Retina (tissue), 1 donor: ENCODE measurements around the gene RASGRF2.
A peak's percentile ranks its signal among the peaks of the same experiment; 100 is the strongest.

Experiments used
- DNase-seq: peaks from one replicate; pipeline ENCODE4 v3.0.0-alpha.2; 2016

The RASGRF2 gene

GRCh38 chr5:81142108-81142507 is 181.9 kb downstream of the RASGRF2 start:
- DNase-seq = no peak

DNA sequence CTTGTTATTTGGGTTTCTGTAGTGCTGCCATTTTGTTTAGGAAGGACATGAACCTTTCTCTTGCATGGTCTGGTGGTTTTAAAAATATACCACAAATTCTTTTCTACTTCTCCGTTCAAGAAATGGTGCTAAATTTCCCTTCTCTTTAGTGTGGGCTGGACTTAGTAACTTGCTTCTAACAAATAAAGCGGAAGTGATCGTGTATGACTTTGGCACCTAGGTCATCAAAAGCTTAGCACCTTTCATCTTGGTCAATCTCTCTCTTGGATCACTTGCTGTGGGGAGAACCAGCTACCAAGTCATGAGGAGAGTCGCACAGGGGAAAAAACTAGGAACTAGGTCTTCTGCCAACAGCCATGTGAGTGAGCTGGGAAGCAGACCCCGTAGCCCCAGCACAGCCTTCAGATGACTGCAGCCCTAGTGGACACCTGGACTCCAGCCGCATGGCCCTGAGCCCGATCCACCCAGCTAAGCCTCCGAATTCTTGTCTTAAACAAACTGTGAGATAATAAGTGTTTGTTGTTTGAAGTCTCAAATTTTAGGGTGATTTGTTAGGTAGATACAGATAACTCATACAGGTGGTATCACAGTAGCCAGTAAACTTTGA is 185.3 kb downstream of the RASGRF2 start:
- DNase-seq = no peak

- DNase-seq = peak; percentile 17
These were observed 185.9 kb downstream of the RASGRF2 start for GRCh38 chr5:81146031-81146430.

DNA sequence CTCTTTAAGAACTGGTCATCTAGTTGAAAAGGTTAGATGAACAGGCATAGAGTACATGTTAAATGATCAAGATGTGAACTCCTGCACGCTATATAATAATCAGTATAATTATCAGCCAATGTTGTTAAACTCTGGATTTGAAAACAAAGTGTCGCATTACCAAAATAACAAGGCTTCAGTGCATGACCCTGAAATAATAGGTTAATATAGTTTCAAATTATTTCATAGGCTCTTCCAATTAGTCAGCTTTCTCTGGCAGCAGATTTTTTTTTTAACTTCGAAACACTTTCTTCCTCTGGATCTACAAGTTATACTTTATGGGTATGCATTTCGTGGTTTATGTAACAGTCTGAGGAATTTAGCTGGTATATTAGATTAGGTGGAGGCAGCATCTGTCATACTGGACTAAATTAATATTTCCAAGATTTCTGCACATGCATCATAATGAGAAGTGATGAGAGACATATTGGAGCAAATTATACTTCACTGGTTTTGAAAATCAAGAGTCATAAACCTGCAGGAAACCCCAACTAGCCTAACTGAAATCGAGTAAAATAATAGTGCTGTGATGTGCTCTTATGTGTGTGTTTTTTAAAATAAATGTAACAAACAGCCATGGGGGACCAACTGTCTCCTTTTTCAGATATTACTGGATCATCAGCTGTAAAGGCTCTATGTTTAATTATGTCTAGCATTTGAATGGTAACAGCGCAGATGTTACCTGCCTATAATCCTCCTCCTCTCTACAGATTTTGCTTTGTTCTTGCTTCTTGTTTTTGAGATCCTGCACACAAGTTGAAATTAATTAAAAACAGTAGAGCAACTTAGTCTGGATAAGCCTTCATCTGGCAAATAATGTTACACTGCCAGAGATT is 187.1 kb downstream of the RASGRF2 start:
- DNase-seq = peak; percentile 58

- DNase-seq = peak; percentile 64
These were observed 187.9 kb downstream of the RASGRF2 start for GRCh38 chr5:81147886-81148571.

DNA sequence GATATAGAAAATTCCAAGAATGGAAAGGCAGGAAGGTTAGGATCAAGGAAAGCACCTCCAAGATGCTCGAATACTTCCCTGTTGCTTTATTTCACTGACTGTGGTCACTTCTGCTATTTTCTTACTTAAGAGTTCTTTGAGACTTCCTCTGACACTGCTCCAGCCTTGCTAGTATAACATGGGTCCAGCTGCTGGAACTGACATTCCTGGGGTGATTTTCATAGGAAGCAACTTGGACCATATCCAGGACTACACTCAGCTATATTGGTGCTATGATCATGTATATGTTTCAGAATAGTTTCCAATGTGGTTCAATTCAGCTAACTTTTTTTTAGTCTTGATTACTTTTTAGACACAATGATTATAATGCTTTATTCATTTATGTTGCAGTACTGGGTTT is 191.4 kb downstream of the RASGRF2 start:
- no peak for DNase-seq

DNA sequence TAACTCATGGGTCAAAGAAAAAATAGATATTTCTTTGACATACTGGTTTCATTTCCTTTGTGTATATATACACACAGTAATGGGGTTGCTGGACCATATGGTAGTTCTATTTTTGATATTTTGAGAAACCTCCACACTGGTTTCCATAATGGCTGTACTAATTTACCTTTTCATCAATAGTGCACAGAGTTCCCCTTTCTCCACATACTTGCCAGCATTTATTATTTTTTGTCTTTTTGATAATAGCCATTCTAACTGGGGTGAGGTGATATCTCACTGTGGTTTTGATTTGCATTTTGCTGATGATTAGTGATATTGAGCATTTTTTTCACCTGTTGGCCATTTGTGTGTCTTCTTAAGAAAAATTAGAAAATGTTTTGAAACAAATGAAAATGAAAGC is 194.6 kb downstream of the RASGRF2 start:
- DNase-seq = no peak

GRCh38 chr5:81156732-81157131 is 196.6 kb downstream of the RASGRF2 start:
- no peak for DNase-seq

- DNase-seq = no peak
These were observed 200.9 kb downstream of the RASGRF2 start for GRCh38 chr5:81161012-81161601.

GRCh38 chr5:81162501-81162900 is 202.3 kb downstream of the RASGRF2 start:
- DNase-seq = no peak

DNA sequence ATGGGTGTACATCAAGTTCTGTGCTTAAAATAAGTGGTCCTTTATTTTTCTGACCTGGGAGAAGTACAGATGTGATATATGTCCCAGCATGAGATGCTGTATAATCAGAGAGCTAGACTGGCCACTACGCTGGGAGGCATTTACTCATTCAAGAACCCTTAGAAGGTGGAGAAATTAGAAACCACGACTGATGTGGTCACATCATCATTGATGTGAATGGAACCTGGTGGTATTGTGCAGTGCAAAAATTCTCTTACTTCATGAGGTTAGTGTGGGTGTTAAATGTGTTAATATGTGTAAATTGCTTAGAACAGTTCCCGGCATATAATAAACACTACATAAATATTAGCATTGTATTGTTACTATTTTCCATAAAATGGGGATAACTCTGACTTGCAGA is 203.5 kb downstream of the RASGRF2 start:
- DNase-seq = no peak

- no peak for DNase-seq
These were observed 204.3 kb downstream of the RASGRF2 start for GRCh38 chr5:81164476-81164875.

- no peak for DNase-seq
These were observed 204.8 kb downstream of the RASGRF2 start for GRCh38 chr5:81164936-81165335.

DNA sequence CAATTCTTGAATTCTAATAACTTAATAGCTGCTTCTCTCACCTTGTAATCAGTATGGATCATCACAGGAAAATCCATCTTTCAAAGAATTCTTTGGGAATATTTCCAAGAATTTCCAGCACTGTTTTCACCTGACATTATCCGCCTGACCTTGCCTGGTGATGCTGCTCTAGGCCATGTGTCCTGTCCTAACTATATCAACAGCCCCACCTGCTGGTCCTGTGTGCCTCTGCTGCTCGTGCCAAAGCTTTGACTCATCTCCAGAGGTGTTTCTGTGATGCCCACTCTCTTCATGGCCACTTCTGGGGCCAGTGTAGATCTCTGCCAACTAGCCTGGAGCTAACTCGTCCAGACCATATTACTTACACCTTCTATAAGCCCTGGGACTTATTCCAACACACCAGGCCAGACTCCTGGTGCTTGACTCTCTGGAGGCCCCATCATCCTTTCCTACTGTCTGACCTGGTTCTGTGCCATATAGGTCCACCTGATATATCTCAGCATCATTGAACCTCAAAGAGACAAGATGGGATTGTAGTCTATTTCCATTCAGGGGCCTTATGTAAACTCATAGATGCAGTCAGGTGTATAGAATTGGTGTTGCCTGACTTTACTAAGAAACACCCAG is 205.4 kb downstream of the RASGRF2 start:
- peak; percentile 61 for DNase-seq

DNA sequence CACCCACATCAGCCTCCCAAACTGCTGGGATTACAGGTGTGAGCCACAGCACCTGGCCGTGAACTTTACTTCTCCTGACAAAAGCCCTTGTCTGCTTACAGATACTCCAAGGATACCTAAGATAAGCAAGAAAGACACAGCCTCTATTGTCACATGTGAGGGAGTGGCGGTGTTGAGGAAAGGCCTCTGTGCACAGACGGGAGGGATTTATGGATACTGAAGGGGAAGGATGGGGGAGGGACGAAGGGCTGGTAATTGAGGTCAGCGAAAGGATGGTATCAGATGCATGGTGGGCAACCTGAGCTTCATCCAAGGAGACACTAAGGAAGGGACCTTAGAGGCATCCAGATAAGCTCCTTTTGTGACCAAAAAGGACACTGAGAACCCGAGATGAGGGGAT is 206.3 kb downstream of the RASGRF2 start:
- no peak for DNase-seq

- no peak for DNase-seq
These were observed 206.9 kb downstream of the RASGRF2 start for GRCh38 chr5:81167078-81167477.

- no peak for DNase-seq
These were observed 207.4 kb downstream of the RASGRF2 start for GRCh38 chr5:81167544-81167943.

- DNase-seq = no peak
These were observed 209.8 kb downstream of the RASGRF2 start for GRCh38 chr5:81169924-81170323.

DNA sequence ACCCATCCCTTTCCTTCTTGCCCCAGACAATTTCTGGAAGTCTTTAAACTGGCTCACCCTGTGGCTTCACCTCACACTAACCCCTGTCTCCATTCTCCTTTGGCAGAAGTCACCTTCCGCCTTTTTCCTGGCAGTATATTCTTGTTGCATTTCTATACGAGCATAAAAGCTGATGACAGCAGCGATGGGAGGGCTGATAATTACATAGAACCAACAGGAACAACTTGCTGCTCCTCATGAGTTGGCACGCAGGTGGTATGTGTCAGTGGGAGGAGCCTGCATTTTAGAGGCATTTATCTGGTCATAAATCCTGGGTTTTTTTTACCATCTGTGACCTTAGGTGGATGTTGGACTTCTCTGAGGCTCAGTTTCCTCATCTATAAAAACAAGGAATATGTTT is 211.6 kb downstream of the RASGRF2 start:
- no peak for DNase-seq

DNA sequence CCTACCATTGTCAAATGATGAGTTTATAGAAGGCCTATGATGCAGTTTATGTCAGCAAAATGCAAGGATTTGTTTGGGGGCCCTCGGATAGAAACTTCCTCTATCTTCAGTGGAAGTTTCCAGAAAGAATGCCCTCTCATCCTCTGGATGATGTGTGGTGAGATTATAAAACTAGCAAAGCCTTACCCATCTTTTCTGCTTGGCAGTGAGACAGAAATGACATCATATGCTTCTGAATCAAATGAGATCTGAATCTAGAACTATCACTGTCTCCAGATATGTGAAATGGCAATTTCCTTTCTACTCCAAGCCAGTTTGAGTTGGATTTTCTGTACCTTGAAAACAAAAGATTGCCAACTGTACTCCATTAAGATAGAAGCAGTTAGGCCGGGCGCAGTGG is 212.5 kb downstream of the RASGRF2 start:
- no peak for DNase-seq

DNA sequence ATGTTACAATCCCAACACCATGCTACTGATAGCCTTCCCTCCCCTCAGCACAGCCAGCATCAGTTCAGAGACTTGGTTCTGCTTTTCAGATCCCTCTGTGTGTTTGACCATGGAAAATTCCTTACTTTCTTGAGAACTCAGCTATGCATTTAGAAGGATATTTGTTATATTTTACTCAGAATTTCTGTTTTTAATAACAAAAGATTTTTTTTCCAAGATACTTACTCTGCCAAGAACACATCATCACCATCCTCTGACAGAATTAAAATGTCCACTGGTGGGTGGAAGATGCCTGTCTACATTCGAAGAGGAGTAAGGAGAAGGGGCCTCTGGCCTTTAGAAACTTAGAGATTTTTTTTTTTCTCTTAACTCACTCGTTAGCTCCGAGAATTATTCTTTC is 216.9 kb downstream of the RASGRF2 start:
- no peak for DNase-seq

DNA sequence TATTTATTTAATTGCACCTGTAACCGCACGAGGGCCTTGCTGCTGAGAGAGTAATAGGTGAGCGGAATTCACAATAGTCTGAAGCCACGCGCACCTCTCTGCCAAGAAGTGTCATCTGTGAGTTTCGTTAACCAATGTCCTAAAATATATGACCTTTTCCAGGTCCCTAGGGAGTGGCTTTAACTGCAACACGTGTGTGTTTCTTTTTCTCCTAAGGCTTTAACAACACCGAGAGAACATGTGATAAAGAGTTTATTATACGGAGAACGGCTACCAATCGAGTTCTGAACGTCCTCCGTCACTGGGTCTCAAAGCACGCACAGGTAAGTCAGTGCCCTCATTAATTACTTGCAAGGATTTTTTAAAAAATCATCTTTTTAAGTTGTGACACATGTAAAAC is 219.8 kb downstream of the RASGRF2 start:
- no peak for DNase-seq
